NAMALWA (cell line): ENCODE measurements around the gene ANKK1.

ENCODE experiments used
- DNase-seq: peaks from one replicate; pipeline ENCODE4 v3.0.0-alpha.2; 2015; ENCODE audit warnings: low spot score

Gene ANKK1

GRCh38 chr11:113377681-113378412 lies 9.7 kb upstream of the ANKK1 start:
- DNase-seq, result no peak

- no peak for DNase-seq
Measured at GRCh38 chr11:113378692-113379091, 8.9 kb upstream of the ANKK1 start.

GRCh38 chr11:113382121-113382520 lies 5.5 kb upstream of the ANKK1 start:
- no peak for DNase-seq

GRCh38 chr11:113384551-113384950 lies 3.0 kb upstream of the ANKK1 start:
- DNase-seq, result no peak

- DNase-seq, result no peak
Measured at GRCh38 chr11:113385749-113386148, 1.8 kb upstream of the ANKK1 start.

GRCh38 chr11:113386866-113387265 lies 713 bp upstream of the ANKK1 start:
- DNase-seq, result no peak

GRCh38 chr11:113389272-113389671 lies 1.7 kb downstream of the ANKK1 start:
- no peak for DNase-seq

GRCh38 chr11:113392236-113392921 lies 4.8 kb downstream of the ANKK1 start:
- DNase-seq, result no peak

GRCh38 chr11:113393501-113393985 lies 6.0 kb downstream of the ANKK1 start:
- DNase-seq, result no peak

- no peak for DNase-seq
Measured at GRCh38 chr11:113394919-113395318, 7.3 kb downstream of the ANKK1 start.

GRCh38 chr11:113395782-113396336 lies 8.3 kb downstream of the ANKK1 start:
- DNase-seq, result no peak

- DNase-seq, result no peak
Measured at GRCh38 chr11:113396690-113397089, 9.1 kb downstream of the ANKK1 start.

GRCh38 chr11:113397212-113397611 lies 9.6 kb downstream of the ANKK1 start:
- DNase-seq, result no peak

- no peak for DNase-seq
Measured at GRCh38 chr11:113397821-113398220, 10.2 kb downstream of the ANKK1 start.

GRCh38 chr11:113398669-113399430 lies 11.3 kb downstream of the ANKK1 start:
- no peak for DNase-seq

- no peak for DNase-seq
Measured at GRCh38 chr11:113400631-113401230, 13.2 kb downstream of the ANKK1 start.

- DNase-seq, result no peak
Measured at GRCh38 chr11:113401718-113402117, 14.1 kb downstream of the ANKK1 start.

- DNase-seq, result no peak
Measured at GRCh38 chr11:113404859-113405430, 17.4 kb downstream of the ANKK1 start.

GRCh38 chr11:113405724-113406478 lies 18.3 kb downstream of the ANKK1 start:
- DNase-seq, result no peak

GRCh38 chr11:113407163-113407562 lies 19.6 kb downstream of the ANKK1 start:
- no peak for DNase-seq

GRCh38 chr11:113408206-113408605 lies 20.6 kb downstream of the ANKK1 start:
- DNase-seq, result no peak
